Mesenchymal stem cell (in vitro differentiated cells and primary cell): ENCODE measurements around the gene MPI.

Experiments used
- DNase-seq: peaks from one replicate; pipeline ENCODE4 v3.0.0-alpha.2; 2013
- H2AFZ ChIP-seq: one replicate; pipeline ENCODE4 v1.6.1; 2013; ENCODE audit warnings: low read depth, mild to moderate bottlenecking, control low read depth, inconsistent platforms, low read length, moderate library complexity
- H2AK5ac ChIP-seq: 2 replicates; pipeline ENCODE4 v1.6.1; 2013; ENCODE audit warnings: low read length, moderate library complexity, mild to moderate bottlenecking, inconsistent platforms; ENCODE audit not compliant: severe bottlenecking
- H2BK120ac ChIP-seq: one replicate; pipeline ENCODE4 v1.6.1; 2013; ENCODE audit warnings: low read depth, mild to moderate bottlenecking, inconsistent platforms, low read length, moderate library complexity
- H2BK12ac ChIP-seq, 2 experiments: one replicate each; pipeline ENCODE4 v1.6.1; 2013; ENCODE audit warnings: inconsistent platforms in 2 of 2, low read length in 2 of 2, mild to moderate bottlenecking in 2 of 2, moderate library complexity in 2 of 2, control low read depth in 1 of 2
- H2BK15ac ChIP-seq: one replicate; pipeline ENCODE4 v1.6.1; 2013; ENCODE audit warnings: mild to moderate bottlenecking, low read depth, inconsistent platforms; ENCODE audit not compliant: poor library complexity, severe bottlenecking
- H2BK5ac ChIP-seq: 2 replicates; pipeline ENCODE4 v1.6.1; 2013; ENCODE audit warnings: low read depth, mild to moderate bottlenecking, low read length, control low read depth, inconsistent platforms; ENCODE audit not compliant: poor library complexity, severe bottlenecking
- H3K14ac ChIP-seq, 2 experiments: one replicate each; pipeline ENCODE4 v1.6.1; 2013; ENCODE audit warnings: inconsistent platforms in 2 of 2, low read length in 2 of 2, control low read depth in 1 of 2, mild to moderate bottlenecking in 1 of 2, moderate library complexity in 1 of 2
- H3K18ac ChIP-seq, 2 experiments: one replicate each; pipeline ENCODE4 v1.6.1; 2013; ENCODE audit warnings: inconsistent platforms in 2 of 2, low read length in 2 of 2, control low read depth in 1 of 2, low read depth in 1 of 2, mild to moderate bottlenecking in 1 of 2
- H3K23ac ChIP-seq, 2 experiments: one replicate each; pipeline ENCODE4 v1.6.1; 2013; ENCODE audit warnings: inconsistent platforms in 2 of 2, low read length in 2 of 2, mild to moderate bottlenecking in 2 of 2, moderate library complexity in 2 of 2, control low read depth in 1 of 2
- H3K27ac ChIP-seq: 2 replicates; pipeline ENCODE4 v1.5.1; 2013; ENCODE audit warnings: mild to moderate bottlenecking, moderate library complexity, low read length, control low read depth, inconsistent platforms; ENCODE audit not compliant: poor library complexity, severe bottlenecking
- H3K27me3 ChIP-seq, 2 experiments: 2 replicates each; pipeline versions ENCODE4 v1.6.1 to v1.7.0; 2013; ENCODE audit warnings: low read length in 2 of 2, mild to moderate bottlenecking in 2 of 2, moderate library complexity in 2 of 2, control low read depth in 1 of 2, inconsistent platforms in 1 of 2; ENCODE audit not compliant: control insufficient read depth in 1 of 2, insufficient read depth in 1 of 2
- H3K36me3 ChIP-seq, 2 experiments: 2 replicates each; pipeline versions ENCODE4 v1.6.1 to v1.7.0; 2013; ENCODE audit warnings: low read length in 2 of 2, control low read depth in 1 of 2, inconsistent platforms in 1 of 2, low read depth in 1 of 2, mild to moderate bottlenecking in 1 of 2; ENCODE audit not compliant: insufficient read depth in 2 of 2, control insufficient read depth in 1 of 2
- H3K4ac ChIP-seq, 2 experiments: one replicate each; pipeline ENCODE4 v1.6.1; 2013; ENCODE audit warnings: inconsistent platforms in 2 of 2, low read length in 2 of 2, mild to moderate bottlenecking in 2 of 2, moderate library complexity in 2 of 2, control low read depth in 1 of 2, low read depth in 1 of 2
- H3K4me1 ChIP-seq: 2 replicates; pipeline ENCODE4 v1.6.1; 2013; ENCODE audit warnings: low read depth, low read length, control low read depth; ENCODE audit not compliant: control insufficient read depth, insufficient read depth
- H3K4me2 ChIP-seq: 2 replicates; pipeline ENCODE4 v1.6.1; 2013; ENCODE audit warnings: low read length, mild to moderate bottlenecking, inconsistent platforms; ENCODE audit not compliant: poor library complexity, severe bottlenecking
- H3K4me3 ChIP-seq, 2 experiments: 2 replicates each; pipeline versions ENCODE4 v1.5.1 to v1.7.0; 2013; ENCODE audit warnings: low read length in 2 of 2, mild to moderate bottlenecking in 2 of 2, control low read depth in 1 of 2, low read depth in 1 of 2; ENCODE audit not compliant: insufficient read depth in 1 of 2
- H3K79me1 ChIP-seq: replicated peaks from 2 replicates; pipeline ENCODE4 v1.6.1; 2013; ENCODE audit warnings: mild to moderate bottlenecking, control low read depth, low read length, inconsistent platforms; ENCODE audit not compliant: poor library complexity, severe bottlenecking
- H3K9ac ChIP-seq: 2 replicates; pipeline ENCODE4 v1.7.0; 2013; ENCODE audit warnings: mild to moderate bottlenecking, low read length, moderate library complexity
- H3K9me3 ChIP-seq: 2 replicates; pipeline ENCODE4 v1.7.0; 2013; ENCODE audit warnings: mild to moderate bottlenecking, low read length; ENCODE audit not compliant: control insufficient read depth
- H4K8ac ChIP-seq: one replicate; pipeline ENCODE4 v1.6.1; 2013; ENCODE audit warnings: inconsistent platforms, mild to moderate bottlenecking, low read length, moderate library complexity
- H4K91ac ChIP-seq: one replicate; pipeline ENCODE4 v1.6.1; 2013; ENCODE audit warnings: mild to moderate bottlenecking, low read length, inconsistent platforms
- WGBS: methylation state at CpG from one replicate; pipeline ENCODE4 v1.1.7; 2013; ENCODE audit warnings: mixed read lengths; 5-methylcytosine and 5-hydroxymethylcytosine counted together

The MPI gene

DNA sequence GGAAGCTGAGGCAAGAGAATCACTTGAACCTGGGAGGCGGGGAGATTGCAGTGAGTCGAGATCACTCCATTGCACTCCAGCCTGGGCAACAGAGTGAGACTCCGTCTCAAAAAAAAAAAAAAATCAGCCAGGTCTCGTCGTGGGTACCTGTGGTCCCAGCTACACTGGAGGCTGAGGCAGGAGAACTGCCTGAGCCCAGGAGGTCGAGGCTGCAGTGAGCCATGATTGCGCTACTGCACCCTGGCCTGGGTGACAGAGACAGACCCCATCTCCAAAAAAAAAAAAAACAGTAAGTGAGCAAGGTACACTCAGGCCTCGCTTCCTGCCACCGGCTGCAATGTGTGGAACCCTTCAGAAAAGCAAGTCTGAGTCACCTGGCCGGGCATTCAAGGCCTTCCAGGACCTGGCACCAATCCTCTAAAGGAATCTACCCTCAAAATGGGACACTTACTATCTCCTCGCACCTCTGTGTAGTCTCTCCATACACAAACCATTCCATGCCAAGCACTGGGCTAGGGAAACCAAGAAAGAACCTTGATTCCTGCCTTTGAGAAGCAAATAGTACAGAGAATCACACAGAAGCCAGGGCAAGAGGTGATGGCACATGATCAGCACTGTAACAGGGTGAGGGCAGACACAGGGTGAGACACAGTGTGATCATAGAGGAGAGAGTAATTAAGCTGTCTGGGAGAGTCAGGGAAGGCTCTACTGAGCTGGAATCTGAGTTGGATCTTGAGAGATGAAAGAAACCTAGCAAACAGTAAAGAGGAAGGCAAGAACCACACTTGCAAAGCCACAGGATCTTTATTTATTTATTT, 26.4 kb upstream of the MPI start:
- Histone ChIP-seq H3K18ac (no peak overlapping the region), H2AK5ac (no peak overlapping the region), H3K14ac (peak overlapping the region in 1 of 2 experiments; percentile 44), H3K4me1 (peaks cover 33% of the 10 kb centered on the region), H3K27ac (no peak overlapping the region), H4K91ac (no peak overlapping the region), H2BK12ac (no peak overlapping the region), H3K36me3 (peaks cover 6 to 9% of the 10 kb centered on the region in 2 experiments), H3K9ac (peak overlapping the region; percentile 36), H3K4me2 (no peak overlapping the region), H3K9me3 (no peaks in the 10 kb centered on the region), H2BK5ac (no peak overlapping the region), H3K4ac (no peak overlapping the region), H3K79me1 (peaks cover 15% of the 10 kb centered on the region), H2AFZ (no peak overlapping the region), H2BK120ac (no peak overlapping the region), H3K4me3 (no peak overlapping the region), H4K8ac (no peak overlapping the region), H2BK15ac (no peak overlapping the region), H3K27me3 (no peaks in the 10 kb centered on the region), H3K23ac (peak overlapping the region in 1 of 2 experiments; percentile 91)
- 84% methylated on average over 11 of the region's 11 CpGs for WGBS
- DNase-seq = peak; percentile 14

DNA sequence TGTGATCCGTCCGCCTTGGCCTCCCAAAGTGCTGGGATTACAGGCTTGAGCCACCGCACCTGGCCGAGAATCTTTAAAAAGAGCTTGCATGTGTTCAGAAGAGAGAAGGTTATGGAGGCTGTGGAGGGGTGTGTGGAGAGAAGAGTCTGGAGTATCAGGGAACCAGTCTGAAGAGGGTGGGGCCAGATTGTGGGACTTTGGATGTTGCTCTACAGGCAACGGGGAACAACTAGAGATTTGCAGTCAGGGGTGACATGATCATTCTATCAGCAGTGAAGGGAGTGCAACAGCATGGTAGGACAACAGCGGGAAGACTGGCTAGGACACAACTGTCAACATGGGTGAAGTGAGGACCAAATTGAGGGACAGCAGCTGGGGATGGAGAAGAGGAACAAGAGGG, 25.5 kb upstream of the MPI start:
- Histone ChIP-seq H3K9ac (no peak overlapping the region), H3K9me3 (no peaks in the 10 kb centered on the region), H3K36me3 (peaks cover 6 to 9% of the 10 kb centered on the region in 2 experiments), H3K27me3 (no peaks in the 10 kb centered on the region), H3K23ac (no peak overlapping the region), H2AFZ (no peak overlapping the region), H3K14ac (no peak overlapping the region), H3K4me3 (no peak overlapping the region), H3K27ac (no peak overlapping the region), H3K4ac (no peak overlapping the region), H3K18ac (no peak overlapping the region), H2BK15ac (no peak overlapping the region), H3K4me1 (peaks cover 35% of the 10 kb centered on the region), H2BK12ac (peak overlapping the region in 1 of 2 experiments; percentile 2), H3K79me1 (peaks cover 14% of the 10 kb centered on the region), H2AK5ac (peak overlapping the region; percentile 13), H2BK120ac (no peak overlapping the region), H4K91ac (no peak overlapping the region), H3K4me2 (no peak overlapping the region), H2BK5ac (no peak overlapping the region), H4K8ac (no peak overlapping the region)
- DNase-seq = no peak
- 78% methylated on average over 6 of the region's 6 CpGs for WGBS

DNA sequence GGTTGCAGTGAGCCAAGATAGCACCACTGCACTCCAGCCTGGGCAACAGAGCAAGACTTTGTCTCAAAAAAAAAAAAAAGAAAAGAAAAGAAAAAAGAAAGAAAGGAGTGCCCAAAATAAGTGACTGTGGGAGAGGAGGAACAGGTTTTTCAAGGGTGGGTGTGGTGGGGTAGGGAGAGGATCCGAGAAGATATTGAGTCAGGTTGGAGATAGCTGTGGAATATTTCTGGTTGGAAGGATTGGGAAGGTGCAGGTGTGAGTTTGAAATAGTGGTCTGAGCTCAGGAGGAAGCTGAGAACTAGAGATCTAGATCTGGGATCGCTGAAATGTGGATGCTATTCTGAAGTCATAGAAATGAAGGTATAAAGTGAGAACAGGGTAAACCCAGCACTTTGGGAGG, 24.5 kb upstream of the MPI start:
- Histone ChIP-seq H3K27me3 (no peaks in the 10 kb centered on the region), H3K4me2 (no peak overlapping the region), H2BK5ac (no peak overlapping the region), H3K36me3 (peaks cover 9% of the 10 kb centered on the region in 2 experiments), H3K4me1 (peaks cover 35% of the 10 kb centered on the region), H3K23ac (no peak overlapping the region), H3K4me3 (no peak overlapping the region), H3K4ac (no peak overlapping the region), H2AK5ac (peak overlapping the region; percentile 90), H2BK12ac (no peak overlapping the region), H2BK120ac (no peak overlapping the region), H4K91ac (no peak overlapping the region), H4K8ac (no peak overlapping the region), H3K9ac (no peak overlapping the region), H3K27ac (no peak overlapping the region), H3K9me3 (no peaks in the 10 kb centered on the region), H3K14ac (no peak overlapping the region), H3K79me1 (peaks cover 10% of the 10 kb centered on the region), H2BK15ac (no peak overlapping the region), H3K18ac (no peak overlapping the region), H2AFZ (no peak overlapping the region)
- no peak for DNase-seq
- WGBS = 96% methylated on average over 2 of the region's 2 CpGs

DNA sequence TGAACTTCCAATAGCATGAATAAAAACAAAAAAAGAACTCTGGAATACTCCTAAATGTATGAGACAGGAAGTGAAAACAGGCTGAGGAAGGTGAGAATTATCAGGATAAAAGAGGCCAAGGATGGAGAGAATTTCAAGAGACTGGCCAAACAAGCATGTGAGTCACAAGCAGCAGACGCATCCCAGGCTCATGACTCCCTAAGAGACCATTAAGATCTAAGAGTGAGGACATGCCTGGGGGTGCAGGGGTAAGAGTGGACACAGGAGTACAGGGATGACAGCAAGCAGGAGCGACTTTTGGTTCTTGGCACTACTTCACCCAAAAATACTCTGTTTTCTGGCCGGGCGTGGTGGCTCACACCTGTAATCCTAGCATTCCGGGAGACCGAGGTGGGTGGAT, 23.8 kb upstream of the MPI start:
- H3K4me1 ChIP-seq = peaks cover 38% of the 10 kb centered on the region
- no peak overlapping the region for H3K4ac ChIP-seq
- no peak overlapping the region for H4K8ac ChIP-seq
- no peak overlapping the region for H2AFZ ChIP-seq
- no peak overlapping the region for H2BK5ac ChIP-seq
- no peak overlapping the region for H3K23ac ChIP-seq
- H3K9ac ChIP-seq = peak overlapping the region; percentile 61
- H3K18ac ChIP-seq = no peak overlapping the region
- H3K27me3 ChIP-seq = no peaks in the 10 kb centered on the region
- H3K9me3 ChIP-seq = no peaks in the 10 kb centered on the region
- no peak overlapping the region for H3K4me3 ChIP-seq
- peaks cover 10% of the 10 kb centered on the region for H3K79me1 ChIP-seq
- H2BK12ac ChIP-seq = no peak overlapping the region
- no peak overlapping the region for H3K4me2 ChIP-seq
- H3K36me3 ChIP-seq = peaks cover 9 to 14% of the 10 kb centered on the region in 2 experiments
- peak overlapping the region; percentile 3 for H2AK5ac ChIP-seq
- H3K14ac ChIP-seq = no peak overlapping the region
- no peak overlapping the region for H2BK15ac ChIP-seq
- DNase-seq = peak; percentile 78
- H4K91ac ChIP-seq = no peak overlapping the region
- H3K27ac ChIP-seq = peak overlapping the region; percentile 64
- H2BK120ac ChIP-seq = no peak overlapping the region
- 74% methylated on average over 6 of the region's 6 CpGs for WGBS
